B cell (primary cell): Measurements from ENCODE around the gene ADA.

Experiments
- EZH2 ChIP-seq: IDR thresholded peaks from 2 replicates; pipeline ENCODE4 v1.6.1; 2012; ENCODE audit warnings: borderline replicate concordance, low read depth, mild to moderate bottlenecking, moderate library complexity, low read length; ENCODE audit not compliant: insufficient read depth, poor library complexity, severe bottlenecking
- TF ChIP-seq, protein P1 (sequence below): fragments of 200-600 bp; IDR thresholded peaks from one replicate; pipeline ENCODE4 v1.8.0; 2022; ENCODE audit warnings: antibody characterized with exemption, mild to moderate bottlenecking

DNA sequence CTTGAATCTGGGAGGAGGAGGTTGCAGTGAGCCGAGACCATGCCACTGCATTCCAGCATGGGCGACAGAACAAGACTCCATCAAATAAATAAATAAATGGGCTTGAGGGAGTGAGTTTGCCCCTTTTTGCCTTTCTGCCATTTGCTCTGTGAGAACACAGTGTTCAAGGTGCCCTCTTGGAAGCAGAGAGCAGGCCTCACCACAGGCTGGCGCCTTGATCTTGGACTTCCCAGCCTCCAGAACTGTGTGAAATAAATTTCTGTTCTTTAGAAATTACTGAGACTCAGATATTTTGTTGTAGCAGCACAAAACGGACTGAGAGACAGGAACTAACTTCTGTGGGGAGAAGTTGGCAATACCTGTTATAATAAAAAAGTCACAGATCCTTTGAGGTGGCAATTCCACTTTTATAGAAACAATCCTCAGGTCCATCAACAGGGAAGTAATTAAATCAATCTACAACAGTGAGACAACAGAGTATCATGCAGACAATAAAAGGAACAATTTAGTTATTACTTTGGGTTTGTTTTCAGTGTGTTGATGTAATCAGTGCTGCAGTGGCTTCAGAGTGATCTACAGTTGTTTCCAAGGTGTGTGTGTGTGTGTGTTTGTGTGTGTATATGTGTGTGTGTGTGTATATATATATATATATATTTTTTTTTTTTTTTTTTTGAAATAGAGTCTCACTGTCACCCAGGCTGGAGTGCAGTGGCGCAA is 44.6 kb downstream of the ADA start:
- TF ChIP-seq, protein P1, sequence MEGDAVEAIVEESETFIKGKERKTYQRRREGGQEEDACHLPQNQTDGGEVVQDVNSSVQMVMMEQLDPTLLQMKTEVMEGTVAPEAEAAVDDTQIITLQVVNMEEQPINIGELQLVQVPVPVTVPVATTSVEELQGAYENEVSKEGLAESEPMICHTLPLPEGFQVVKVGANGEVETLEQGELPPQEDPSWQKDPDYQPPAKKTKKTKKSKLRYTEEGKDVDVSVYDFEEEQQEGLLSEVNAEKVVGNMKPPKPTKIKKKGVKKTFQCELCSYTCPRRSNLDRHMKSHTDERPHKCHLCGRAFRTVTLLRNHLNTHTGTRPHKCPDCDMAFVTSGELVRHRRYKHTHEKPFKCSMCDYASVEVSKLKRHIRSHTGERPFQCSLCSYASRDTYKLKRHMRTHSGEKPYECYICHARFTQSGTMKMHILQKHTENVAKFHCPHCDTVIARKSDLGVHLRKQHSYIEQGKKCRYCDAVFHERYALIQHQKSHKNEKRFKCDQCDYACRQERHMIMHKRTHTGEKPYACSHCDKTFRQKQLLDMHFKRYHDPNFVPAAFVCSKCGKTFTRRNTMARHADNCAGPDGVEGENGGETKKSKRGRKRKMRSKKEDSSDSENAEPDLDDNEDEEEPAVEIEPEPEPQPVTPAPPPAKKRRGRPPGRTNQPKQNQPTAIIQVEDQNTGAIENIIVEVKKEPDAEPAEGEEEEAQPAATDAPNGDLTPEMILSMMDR, result no peak
- TF ChIP-seq EZH2, result no peak
